RWPE1 (cell line): ENCODE results near the gene NANOS2.

Experiments used
- CTCF ChIA-PET: fragments of 350-600 bp; sonication (Branson Sonifier 250); formaldehyde crosslinking; extraction: SDS; loops from one replicate; lab custom pipeline; 2021; lab: Yijun Ruan, JAX
- POLR2A ChIA-PET: fragments of 400-600 bp; formaldehyde crosslinking; extraction: SDS; loops from one replicate; lab custom pipeline; 2020; ENCODE audit warnings: antibody characterized with exemption; ENCODE audit not compliant: low non-redundant PET; lab: Yijun Ruan, JAX
- DNase-seq: peaks from one replicate; pipeline ENCODE4 v3.0.0; 2012; ENCODE audit warnings: low spot score
- H3K27ac ChIP-seq: fragments of 450-650 bp; 2 replicates; pipeline ENCODE4 v1.5.1; 2017
- TF ChIP-seq, protein P1 (sequence below): fragments of 450-650 bp; conservative IDR thresholded peaks from 2 replicates; pipeline ENCODE4 v1.5.1; 2017; ENCODE audit warnings: low read depth, mild to moderate bottlenecking

Gene NANOS2

GRCh38 chr19:45884682-45885555 lies 29.7 kb downstream of the NANOS2 start:
- TF ChIP-seq, protein P1, sequence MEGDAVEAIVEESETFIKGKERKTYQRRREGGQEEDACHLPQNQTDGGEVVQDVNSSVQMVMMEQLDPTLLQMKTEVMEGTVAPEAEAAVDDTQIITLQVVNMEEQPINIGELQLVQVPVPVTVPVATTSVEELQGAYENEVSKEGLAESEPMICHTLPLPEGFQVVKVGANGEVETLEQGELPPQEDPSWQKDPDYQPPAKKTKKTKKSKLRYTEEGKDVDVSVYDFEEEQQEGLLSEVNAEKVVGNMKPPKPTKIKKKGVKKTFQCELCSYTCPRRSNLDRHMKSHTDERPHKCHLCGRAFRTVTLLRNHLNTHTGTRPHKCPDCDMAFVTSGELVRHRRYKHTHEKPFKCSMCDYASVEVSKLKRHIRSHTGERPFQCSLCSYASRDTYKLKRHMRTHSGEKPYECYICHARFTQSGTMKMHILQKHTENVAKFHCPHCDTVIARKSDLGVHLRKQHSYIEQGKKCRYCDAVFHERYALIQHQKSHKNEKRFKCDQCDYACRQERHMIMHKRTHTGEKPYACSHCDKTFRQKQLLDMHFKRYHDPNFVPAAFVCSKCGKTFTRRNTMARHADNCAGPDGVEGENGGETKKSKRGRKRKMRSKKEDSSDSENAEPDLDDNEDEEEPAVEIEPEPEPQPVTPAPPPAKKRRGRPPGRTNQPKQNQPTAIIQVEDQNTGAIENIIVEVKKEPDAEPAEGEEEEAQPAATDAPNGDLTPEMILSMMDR = no peak
- H3K27ac ChIP-seq = peak overlapping the region; percentile 93
- CTCF ChIA-PET = interaction anchor here (0.7 to 1.1 kb wide), 6 partner anchors 20 to 552 kb away, joined by 3 to 5 read pairs (median 3); no protein-coding TSS in a partner anchor
- POLR2A ChIA-PET = interaction anchor here (0.6 kb wide), 1 partner anchor 66 kb away, joined by 5 read pairs; no protein-coding TSS in a partner anchor
- DNase-seq = no peak

- TF ChIP-seq, protein P1 = no peak
- no peak for DNase-seq
- POLR2A ChIA-PET = interaction anchor here (0.6 kb wide), 1 partner anchor 66 kb away, joined by 5 read pairs; no protein-coding TSS in a partner anchor
- peak overlapping the region; percentile 93 for H3K27ac ChIP-seq
- CTCF ChIA-PET = interaction anchor here (0.7 to 1.1 kb wide), 3 partner anchors 19 to 66 kb away, joined by 3 to 5 read pairs (median 3); no protein-coding TSS in a partner anchor
Measured at GRCh38 chr19:45883881-45884681, 30.5 kb downstream of the NANOS2 start.

GRCh38 chr19:45883586-45883880 lies 31.0 kb downstream of the NANOS2 start:
- CTCF ChIA-PET = no interaction called here
- no peak for DNase-seq
- TF ChIP-seq, protein P1 = peak; percentile 60
- POLR2A ChIA-PET = no interaction called here
- H3K27ac ChIP-seq = peak overlapping the region; percentile 93

DNA sequence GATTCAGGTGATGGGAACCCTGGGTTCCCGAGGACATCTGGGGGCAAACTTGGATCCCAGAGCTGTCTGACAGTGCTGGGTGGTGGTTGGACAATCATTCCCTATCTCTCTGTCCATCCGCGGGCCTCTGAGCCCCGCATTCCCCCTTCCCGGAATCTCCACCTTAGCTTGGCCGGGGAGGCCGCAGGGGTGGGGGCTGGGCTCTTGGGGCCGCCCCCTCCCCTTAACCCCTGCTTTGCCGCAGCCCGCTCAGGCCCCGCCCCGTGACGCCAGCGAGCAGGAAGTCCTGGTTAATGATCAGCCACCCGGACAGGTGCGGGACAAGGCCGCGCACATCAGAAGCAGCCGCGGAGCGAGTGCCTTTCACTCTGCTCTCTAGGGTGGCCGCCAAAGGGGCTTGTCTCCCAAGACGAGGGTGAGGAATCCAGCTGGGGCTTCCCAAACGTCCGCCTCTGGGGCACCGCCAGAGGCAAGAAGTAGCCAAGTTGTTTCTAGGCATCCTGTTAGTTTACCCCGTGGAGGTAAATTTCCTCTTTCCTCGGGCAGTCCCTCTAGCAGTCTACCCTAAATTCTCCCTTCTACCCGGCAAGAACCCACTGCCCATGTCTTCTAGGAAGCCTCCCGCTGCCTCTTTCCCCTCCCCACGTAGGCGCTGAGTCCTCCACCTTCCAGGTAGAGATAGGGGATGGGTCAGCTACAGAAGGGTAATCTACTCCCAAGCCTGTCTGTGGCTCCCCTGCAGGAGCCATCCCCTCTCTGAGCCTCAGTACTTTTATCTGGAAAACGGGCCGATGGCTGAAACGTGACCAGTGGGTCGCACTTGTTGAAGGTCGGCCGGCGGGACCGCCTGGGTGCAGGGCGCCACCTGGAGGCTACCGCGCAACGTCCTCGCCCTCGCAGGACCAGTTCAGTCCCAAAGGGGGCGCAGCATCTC lies 31.7 kb downstream of the NANOS2 start:
- TF ChIP-seq, protein P1 = peak; percentile 97
- peak; percentile 81 for DNase-seq
- H3K27ac ChIP-seq = no peak overlapping the region
- ChIA-PET POLR2A (interaction anchor here (0.9 kb wide), 1 partner anchor 115 kb away, joined by 4 read pairs; no protein-coding TSS in a partner anchor), CTCF (interaction anchor here (0.6 to 1.2 kb wide), 9 partner anchors 9 to 194 kb away, joined by 3 to 7 read pairs (median 4); partner anchors contain the start of gene FOXA3)

GRCh38 chr19:45881909-45882528 lies 32.6 kb downstream of the NANOS2 start:
- DNase-seq = no peak
- TF ChIP-seq, protein P1 = no peak
- no peak overlapping the region for H3K27ac ChIP-seq
- CTCF ChIA-PET = interaction anchor here (0.7 to 1.2 kb wide), 4 partner anchors 8 to 195 kb away, joined by 3 to 4 read pairs (median 4); no protein-coding TSS in a partner anchor
- POLR2A ChIA-PET = interaction anchor here (0.9 kb wide), 1 partner anchor 114 kb away, joined by 4 read pairs; no protein-coding TSS in a partner anchor
